NCI-H1417 (cell line): ENCODE results near the gene BBS10.
"Not testable (repeated sequence)": the region's sequence is repeated elsewhere in the genome, so short reads cannot be mapped to it uniquely, and the experiment has no call there.

Experiments used
- DNase-seq, 3 experiments: peaks; one replicate each; lab custom pipeline; 2025; lab: John Stamatoyannopoulos, UW

The BBS10 gene

DNA sequence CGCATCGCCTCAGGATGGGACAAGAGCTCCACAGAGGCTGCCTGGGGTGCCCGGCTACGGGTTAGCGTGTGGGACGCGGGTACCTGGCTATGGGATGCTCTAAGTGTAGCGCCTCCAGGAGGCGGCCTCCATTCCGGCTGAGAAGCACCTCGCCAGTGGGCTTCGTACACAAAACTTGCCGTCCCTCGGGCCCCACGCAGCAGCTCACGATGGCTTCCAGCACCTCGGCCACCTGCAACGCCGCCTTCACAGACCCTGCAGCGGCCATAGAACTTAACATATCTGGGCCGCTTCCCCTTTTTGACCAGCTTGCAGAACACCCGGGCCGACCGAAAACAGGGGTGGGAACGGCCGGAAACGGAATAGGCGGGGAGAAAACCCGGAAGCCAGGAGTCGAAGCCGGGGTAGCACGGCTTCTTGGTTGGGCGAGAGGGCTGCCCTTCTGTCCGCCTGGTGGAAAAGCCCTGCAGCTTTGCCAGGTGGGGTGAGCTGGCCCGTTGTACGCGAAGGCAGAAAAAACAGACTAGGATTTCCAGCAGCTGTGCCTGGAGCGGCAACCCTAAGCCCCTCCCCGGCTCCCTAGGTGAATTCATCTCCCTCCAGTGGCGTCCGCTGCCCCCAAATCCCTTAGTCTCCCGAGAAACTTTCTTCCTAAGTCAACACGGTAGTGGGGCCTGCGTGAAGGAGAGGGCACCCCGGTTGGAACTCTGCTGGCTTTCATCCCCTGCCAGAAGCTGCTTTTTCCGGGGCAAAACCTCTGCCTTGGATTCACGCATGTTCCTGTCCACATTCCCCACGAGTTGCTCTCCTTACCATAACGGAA, at the start of gene BBS10:
BBS10 (minus strand) TSS at position 337 of the 823 bp plus-strand sequence; CDS start at position 280, 57 bp downstream.
- DNase-seq = peak; percentile 89 to 96 (median 94)

DNA sequence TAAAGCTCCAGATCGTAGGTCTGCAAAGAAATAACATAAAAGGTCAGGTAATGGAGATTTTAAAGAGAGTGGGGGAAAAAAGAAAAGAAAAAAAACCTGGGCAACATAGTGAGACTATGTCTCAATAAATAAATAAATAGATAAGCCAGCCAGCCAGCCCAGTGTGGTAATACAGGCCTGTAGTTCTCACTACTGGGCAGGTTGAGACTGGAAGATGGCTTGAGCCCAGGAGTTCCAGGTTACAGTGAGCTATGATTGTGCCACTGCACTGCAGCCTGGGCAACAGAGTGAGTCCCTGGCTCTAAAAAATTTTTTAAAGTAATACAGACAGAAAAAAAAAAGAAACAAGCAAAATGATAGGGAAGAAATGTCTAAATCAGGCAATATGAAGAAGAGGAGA, 43.2 kb upstream of the BBS10 start:
- DNase-seq = no peak

DNA sequence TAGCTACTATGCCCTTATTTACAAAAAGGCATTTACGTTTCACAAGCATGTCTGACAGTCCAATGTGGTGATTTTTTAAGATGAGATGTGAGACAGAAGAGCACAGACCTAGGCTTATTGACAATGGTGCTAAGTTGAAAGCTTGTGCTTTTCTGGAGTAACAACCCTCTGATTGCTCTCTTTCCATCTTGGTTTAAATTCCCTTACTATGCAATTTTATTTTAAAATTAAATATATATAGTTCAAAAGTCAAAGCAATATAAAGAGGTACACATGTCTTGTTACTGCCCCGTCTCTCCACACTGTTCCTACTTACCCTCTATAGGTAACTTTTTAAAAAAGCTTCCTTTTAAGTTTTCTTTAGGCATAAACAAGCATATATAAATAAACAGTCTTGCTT, 39.4 kb upstream of the BBS10 start:
- no peak for DNase-seq

DNA sequence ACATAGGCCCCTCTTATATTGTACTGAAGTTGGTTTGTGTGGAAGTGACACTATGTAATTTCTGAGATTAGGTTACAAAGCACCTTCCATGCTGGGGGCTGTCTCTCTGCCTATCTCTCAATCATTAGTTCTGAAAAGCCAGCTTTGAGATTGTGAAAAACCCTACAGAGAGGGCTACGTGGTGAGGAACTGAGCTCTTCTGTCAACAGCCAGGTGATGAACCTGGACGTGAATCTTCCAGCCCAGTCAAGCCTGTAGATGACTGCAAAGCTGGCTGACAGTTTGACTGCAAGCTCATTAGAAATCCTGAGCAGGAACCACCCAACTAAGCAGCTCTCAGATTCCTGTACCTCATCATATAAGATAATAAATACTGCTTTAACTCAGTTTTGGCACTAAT, 36.3 kb upstream of the BBS10 start:
- no peak for DNase-seq

DNA sequence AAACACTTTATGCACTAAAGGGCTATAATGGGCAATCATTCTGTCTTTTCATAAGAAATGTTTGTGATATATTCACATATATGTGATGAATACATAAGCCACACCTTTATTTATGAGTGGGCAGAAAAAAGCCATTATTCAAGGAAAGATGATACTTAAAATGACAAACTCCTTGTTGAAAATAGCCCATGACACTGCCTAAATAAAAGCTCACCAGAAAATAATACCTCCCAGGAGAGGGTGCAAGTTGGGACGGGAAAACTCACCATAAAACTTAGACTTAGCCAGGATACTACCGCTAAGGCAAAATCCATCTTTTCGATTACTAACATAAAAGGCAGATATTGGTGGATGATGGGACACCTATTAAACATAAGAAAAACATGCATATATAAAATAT, 35.8 kb upstream of the BBS10 start:
- no peak for DNase-seq

DNA sequence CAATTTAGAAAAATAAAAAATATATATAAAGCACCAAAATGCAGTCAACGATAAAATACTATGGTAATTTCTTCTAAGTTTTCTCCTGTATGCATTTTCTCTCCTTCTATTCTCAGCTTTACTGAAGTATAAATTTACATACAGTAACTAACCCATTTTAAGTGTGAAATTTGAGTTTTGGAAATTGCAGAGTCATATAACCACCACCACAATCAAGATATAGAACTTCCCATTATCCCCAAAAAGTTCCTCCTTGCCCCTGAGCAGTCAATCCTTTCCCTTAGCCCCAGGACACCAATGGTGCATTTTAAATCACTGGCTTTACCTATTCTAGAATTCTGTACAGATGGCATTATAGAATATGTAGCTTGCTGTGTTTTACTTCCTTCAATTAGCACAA, 31.0 kb upstream of the BBS10 start:
- DNase-seq = no peak

DNA sequence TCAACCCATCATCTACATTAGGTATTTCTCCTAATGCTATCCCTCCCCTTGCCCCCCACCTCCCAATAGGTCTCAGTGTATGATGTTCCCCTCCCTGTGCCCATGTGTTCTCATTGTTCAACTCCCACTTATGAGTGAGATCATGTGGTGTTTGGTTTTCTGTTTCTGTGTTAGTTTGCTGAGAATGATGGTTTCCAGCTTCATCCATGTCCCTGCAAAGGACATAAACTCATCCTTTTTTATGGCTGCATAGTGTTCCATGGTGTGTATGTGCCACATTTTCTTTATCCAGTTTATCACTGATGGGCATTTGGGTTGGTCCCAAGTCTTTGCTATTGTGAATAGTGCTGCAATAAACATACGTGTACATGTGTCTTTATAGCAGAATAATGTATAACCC, 28.7 kb upstream of the BBS10 start:
- not testable (repeated sequence) for DNase-seq

- no peak for DNase-seq
These were observed 27.7 kb upstream of the BBS10 start for GRCh38 chr12:76375939-76376338.

DNA sequence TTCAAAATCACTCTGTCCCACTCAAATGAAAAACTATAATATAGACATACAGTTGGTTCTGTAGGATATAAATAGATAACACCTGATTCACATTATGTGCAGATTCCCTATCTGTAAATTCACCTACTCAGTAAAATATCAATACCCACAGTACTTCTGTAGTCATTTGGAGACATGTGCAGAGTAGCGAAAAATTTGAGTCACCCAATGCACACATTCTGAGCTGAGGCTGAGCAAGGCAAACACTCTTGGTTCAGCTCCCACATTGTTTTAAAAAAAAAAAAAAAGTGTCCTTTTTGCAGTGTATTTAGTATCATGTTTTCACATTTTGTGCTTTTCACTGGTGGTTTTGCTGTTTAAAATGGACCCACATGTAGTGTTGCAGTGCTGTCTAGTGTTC, 27.3 kb upstream of the BBS10 start:
- DNase-seq = no peak

DNA sequence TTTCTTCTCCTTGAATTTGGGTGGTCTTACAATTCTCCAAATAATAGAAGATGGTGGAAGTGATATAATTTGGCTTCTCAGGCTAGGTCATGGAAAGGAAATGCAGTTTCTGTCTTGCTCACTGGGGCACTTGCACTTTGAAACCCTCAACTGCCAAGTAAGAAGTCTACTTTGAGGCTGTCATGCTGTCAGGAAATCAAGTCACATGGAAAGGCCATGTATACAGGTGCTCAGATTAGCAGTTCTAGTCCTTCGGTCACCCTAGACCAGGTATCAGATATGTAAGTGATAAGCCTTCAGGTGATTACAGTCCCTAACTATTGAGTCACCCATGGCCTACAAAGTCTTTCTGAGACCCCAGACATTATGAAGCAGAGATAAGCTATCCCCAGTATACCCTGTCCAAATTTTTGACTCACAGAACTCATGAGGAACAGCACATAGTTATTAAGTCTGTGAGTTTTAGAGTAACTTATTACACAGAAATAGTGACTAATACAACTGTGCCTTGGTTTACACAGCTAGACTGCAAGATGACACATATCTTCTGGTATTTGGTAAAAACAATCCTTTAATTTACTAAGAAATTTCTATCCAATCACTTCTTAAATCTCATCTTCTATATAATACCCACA, 26.3 kb upstream of the BBS10 start:
- DNase-seq = no peak

DNA sequence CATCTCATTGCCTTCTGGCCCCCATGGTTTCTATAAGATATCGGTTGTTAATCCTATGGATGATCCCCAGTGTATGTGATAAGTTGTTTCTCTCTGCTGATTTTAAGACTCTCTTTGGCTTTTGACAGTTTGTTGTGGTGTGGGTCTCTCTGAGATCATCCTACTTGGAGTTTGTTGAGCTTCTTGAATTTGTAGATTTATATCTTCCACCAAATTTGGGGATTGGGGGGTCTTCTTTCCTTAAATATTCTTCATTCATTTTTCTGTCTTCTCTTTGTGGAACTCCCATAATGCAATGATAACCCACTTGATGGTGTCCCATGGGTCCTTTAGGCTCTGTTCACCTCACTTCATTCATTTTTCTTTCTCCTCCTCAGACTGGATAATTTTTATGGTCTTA, 20.0 kb upstream of the BBS10 start:
- DNase-seq = no peak

- DNase-seq = no peak
These were observed 17.9 kb upstream of the BBS10 start for GRCh38 chr12:76366163-76366562.

DNA sequence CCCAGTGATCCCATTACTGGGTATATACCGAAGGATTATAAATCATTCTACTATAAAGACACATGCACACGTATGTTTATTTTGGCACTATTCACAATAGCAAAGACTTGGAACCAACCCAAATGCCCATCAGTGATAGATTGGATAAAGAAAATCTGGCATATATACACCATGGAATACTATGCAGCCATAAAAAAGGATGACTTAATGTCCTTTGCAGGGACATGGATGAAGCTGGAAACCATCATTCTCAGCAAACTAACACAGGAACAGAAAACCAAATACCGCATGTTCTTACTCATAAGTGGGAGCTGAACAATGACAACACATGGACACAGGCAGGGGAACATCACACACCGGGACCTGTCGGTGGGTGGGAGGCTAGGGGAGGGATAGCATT, 15.9 kb upstream of the BBS10 start:
- not testable (repeated sequence) for DNase-seq

- no peak for DNase-seq
These were observed 12.1 kb upstream of the BBS10 start for GRCh38 chr12:76360316-76360715.

DNA sequence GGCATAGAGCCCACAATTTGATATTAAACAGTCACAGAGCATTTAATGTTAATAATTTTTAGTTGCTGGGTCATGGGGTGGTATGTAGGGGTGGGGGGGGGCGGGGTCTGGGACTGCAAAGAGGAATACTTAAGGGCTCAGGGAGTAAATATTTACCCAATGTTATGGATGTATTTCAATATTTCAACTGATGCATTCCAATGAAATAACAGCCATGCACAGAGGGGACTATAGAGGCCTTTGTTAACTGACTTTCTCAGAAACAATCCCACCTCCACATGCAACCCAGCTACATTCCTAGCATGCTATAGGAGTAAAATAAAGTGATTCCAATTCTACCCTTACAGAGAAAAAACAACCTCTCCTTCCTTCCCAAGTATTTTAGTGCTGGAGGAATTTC, 7.9 kb upstream of the BBS10 start:
- DNase-seq = no peak

DNA sequence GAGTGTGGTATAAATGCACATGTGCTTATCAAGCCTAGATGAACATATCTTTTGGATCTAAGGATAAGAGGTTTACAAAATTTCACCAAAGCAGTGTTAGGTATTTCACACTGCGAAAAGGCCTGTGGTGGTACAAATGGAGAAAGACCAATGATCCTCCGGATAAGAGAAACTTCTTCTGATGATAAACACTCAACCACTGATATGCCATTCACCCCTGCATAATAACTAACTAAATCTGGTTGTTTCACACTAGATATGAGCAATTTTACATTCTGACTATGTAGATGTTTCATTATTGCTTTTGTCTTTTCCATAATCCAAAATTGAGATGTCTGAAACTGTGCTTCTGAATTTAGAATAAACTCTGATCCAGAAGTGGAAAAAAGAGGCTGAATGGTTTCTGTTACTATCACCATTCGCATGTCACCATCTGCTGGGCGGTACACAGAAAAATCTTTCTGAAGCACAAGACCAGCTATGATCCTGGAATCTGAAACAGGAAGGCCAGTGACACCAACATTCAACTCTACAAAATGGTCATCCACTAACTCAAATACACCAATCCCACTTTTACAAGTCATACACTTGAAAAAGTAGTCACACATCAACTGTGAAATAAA, 1.3 kb downstream of the BBS10 start:
- DNase-seq = peak in 2 of 3 experiments; percentile 14 to 61

GRCh38 chr12:76346236-76346635, 2.0 kb downstream of the BBS10 start:
- DNase-seq = no peak

- DNase-seq = no peak
These were observed 2.6 kb downstream of the BBS10 start for GRCh38 chr12:76345569-76345968.

DNA sequence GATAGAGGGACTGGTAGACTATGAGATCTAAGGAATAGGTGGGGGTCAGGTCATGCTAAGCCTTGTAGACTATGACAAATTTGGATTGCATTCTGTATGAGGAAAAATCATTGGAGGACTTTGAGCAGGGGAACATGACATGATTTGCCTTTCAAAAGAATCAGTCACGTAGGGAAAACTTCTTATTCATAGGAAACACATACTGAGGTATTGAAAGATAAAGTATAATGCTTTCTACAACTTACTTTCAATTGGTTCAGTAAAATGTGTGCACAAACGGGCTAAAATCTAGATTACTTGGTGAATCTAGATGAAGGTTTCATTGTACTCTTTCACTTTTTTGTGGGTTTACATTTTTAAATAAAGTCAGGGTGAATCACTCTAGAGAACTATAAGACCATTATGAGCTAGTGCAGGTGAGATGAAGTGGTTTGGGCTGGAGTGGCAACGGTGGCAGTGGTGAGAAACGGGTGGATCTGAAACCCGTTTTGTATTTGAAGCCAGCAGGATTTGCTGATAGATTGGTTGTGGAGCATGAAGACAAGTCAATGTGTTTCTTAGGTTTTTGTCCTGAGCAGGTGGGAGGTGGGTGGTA, 6.7 kb downstream of the BBS10 start:
- no peak for DNase-seq

GRCh38 chr12:76340680-76341435, 7.4 kb downstream of the BBS10 start:
- DNase-seq = no peak

DNA sequence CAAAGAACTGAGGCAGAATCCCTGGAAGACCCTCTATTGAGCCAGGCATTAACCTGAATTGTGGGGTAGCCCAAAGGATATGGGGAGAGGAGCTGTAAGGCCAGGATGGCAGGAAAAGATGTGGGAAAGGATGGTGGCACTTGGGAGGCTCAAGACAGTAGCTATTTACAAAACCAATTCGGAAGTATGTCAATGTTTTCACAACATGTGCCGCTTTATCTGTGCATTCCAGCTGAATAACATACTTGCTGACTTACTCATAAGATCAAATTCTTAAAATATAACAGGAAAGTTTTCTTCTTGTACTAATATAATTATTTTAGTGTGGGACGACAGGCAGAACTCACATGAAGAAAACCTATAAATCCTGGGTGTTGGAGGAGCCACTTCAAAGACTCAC, 10.6 kb downstream of the BBS10 start:
- DNase-seq = no peak

GRCh38 chr12:76332606-76333005, 15.6 kb downstream of the BBS10 start:
- DNase-seq = no peak
